HL-60 (cell line): ENCODE measurements around the gene CRYM.
"Not testable (repeated sequence)": the region's sequence is repeated elsewhere in the genome, so short reads cannot be mapped to it uniquely, and the experiment has no call there.

Experiments
- DNase-seq, 2 experiments: peaks; one replicate each; pipeline ENCODE4 v3.0.0-alpha.2; 2010 to 2020; ENCODE audit warnings: low read depth in 1 of 2, low spot score in 1 of 2
- H3K27ac ChIP-seq: fragments of 250-450 bp; sonication (Bioruptor Pico); replicated peaks from 2 replicates; pipeline ENCODE4 v1.5.1; 2020; ENCODE audit warnings: mild to moderate bottlenecking, moderate library complexity
- H3K27me3 ChIP-seq: fragments of 250-450 bp; sonication (Bioruptor Pico); 2 replicates; pipeline ENCODE4 v1.5.1; 2021; ENCODE audit warnings: mild to moderate bottlenecking, moderate library complexity; ENCODE audit not compliant: insufficient read depth, poor library complexity, severe bottlenecking
- H3K4me3 ChIP-seq: replicated peaks from 2 replicates; pipeline ENCODE4 v1.5.1; 2011; ENCODE audit warnings: mild to moderate bottlenecking, control low read depth, low read length; ENCODE audit not compliant: insufficient read depth
- CTCF ChIP-seq: IDR thresholded peaks from one replicate; pipeline ENCODE4 v1.5.1; 2011; ENCODE audit warnings: low read length, control low read depth, inconsistent platforms; ENCODE audit not compliant: insufficient read depth
- GABPA ChIP-seq: IDR thresholded peaks from 2 replicates; pipeline ENCODE4 v1.6.1; 2012; ENCODE audit warnings: low read depth
- POLR2AphosphoS5 ChIP-seq: IDR thresholded peaks from 2 replicates; pipeline ENCODE4 v1.6.1; 2012; ENCODE audit warnings: low read depth
- REST ChIP-seq: IDR thresholded peaks from 2 replicates; pipeline ENCODE4 v1.6.1; 2012; ENCODE audit warnings: low read depth; ENCODE audit not compliant: insufficient replicate concordance
- SPI1 ChIP-seq: IDR thresholded peaks from 2 replicates; pipeline ENCODE4 v1.6.1; 2012; ENCODE audit warnings: low read depth, mild to moderate bottlenecking, borderline replicate concordance

Gene CRYM

GRCh38 chr16:21321736-21322135 lies 43.6 kb upstream of the CRYM start:
- no peak for TF ChIP-seq SPI1
- TF ChIP-seq REST = no peak
- no peak for TF ChIP-seq GABPA
- no peak for TF ChIP-seq POLR2AphosphoS5
- no peak for TF ChIP-seq CTCF
- no peaks in the 10 kb centered on the region for H3K27me3 ChIP-seq
- DNase-seq = no peak

GRCh38 chr16:21314339-21314738 lies 36.2 kb upstream of the CRYM start:
- TF ChIP-seq CTCF = no peak
- TF ChIP-seq GABPA = no peak
- no peak for TF ChIP-seq POLR2AphosphoS5
- TF ChIP-seq REST = no peak
- no peak for TF ChIP-seq SPI1
- no peak for DNase-seq
- Histone ChIP-seq H3K27ac (no peak overlapping the region), H3K27me3 (no peaks in the 10 kb centered on the region), H3K4me3 (no peak overlapping the region)

More at GRCh38 chr16:21321736-21322135, 43.6 kb upstream of the CRYM start:
- Histone ChIP-seq H3K27ac (no peak overlapping the region), H3K4me3 (no peak overlapping the region)

- not testable (repeated sequence) for H3K4me3 ChIP-seq, H3K27ac ChIP-seq, DNase-seq, H3K27me3 ChIP-seq
Observed at GRCh38 chr16:21312863-21313372, 34.8 kb upstream of the CRYM start.

- DNase-seq, H3K27me3 ChIP-seq, H3K27ac ChIP-seq, H3K4me3 ChIP-seq: not testable (repeated sequence)
Observed at GRCh38 chr16:21312046-21312445, 34.0 kb upstream of the CRYM start.

GRCh38 chr16:21306712-21307111 lies 28.6 kb upstream of the CRYM start:
- H3K4me3 ChIP-seq, H3K27ac ChIP-seq, DNase-seq, H3K27me3 ChIP-seq: not testable (repeated sequence)
